ENCODE results near the gene DSE.

Gene DSE

GRCh38 chr6:116450769-116451740, 80.3 kb downstream of the DSE start:
- no peak for DNase-seq

GRCh38 chr6:116451916-116452315, 81.2 kb downstream of the DSE start:
- no peak for DNase-seq

- DNase-seq, result no peak
Observed at GRCh38 chr6:116452531-116452930, 81.8 kb downstream of the DSE start.

- no peak for DNase-seq
Observed at GRCh38 chr6:116456106-116456505, 85.4 kb downstream of the DSE start.

GRCh38 chr6:116456927-116457326, 86.2 kb downstream of the DSE start:
- no peak for DNase-seq

GRCh38 chr6:116458264-116458663, 87.5 kb downstream of the DSE start:
- DNase-seq, result no peak

GRCh38 chr6:116459927-116460326, 89.2 kb downstream of the DSE start:
- no peak for DNase-seq

GRCh38 chr6:116461331-116461931, 90.7 kb downstream of the DSE start, which contains the start of gene CALHM6:
Gene CALHM6 (plus strand): TSS chr6:116461375. CDS start chr6:116461930, 555 bp downstream.
- no peak for DNase-seq

GRCh38 chr6:116461932-116462885, 91.5 kb downstream of the DSE start:
- DNase-seq, result no peak

GRCh38 chr6:116463301-116463700, 92.6 kb downstream of the DSE start:
- no peak for DNase-seq

GRCh38 chr6:116465246-116465645, 94.5 kb downstream of the DSE start:
- DNase-seq, result no peak

GRCh38 chr6:116467096-116467495, 96.3 kb downstream of the DSE start:
- DNase-seq, result no peak

GRCh38 chr6:116467514-116467913, 96.8 kb downstream of the DSE start:
- no peak for DNase-seq

GRCh38 chr6:116468293-116468692, 97.5 kb downstream of the DSE start:
- no peak for DNase-seq

- no peak for DNase-seq
Observed at GRCh38 chr6:116471531-116471930, 100.8 kb downstream of the DSE start.

GRCh38 chr6:116472706-116473105, 102.0 kb downstream of the DSE start:
- no peak for DNase-seq

GRCh38 chr6:116475141-116475540, 104.4 kb downstream of the DSE start:
- DNase-seq, result no peak

GRCh38 chr6:116476002-116476678, 105.4 kb downstream of the DSE start:
- DNase-seq, result no peak

GRCh38 chr6:116482780-116483179, 112.0 kb downstream of the DSE start:
- no peak for DNase-seq

- no peak for DNase-seq
Observed at GRCh38 chr6:116483616-116484015, 112.9 kb downstream of the DSE start.

GRCh38 chr6:116485559-116486184, 114.9 kb downstream of the DSE start:
- no peak for DNase-seq

Data from cerebellar nuclear complex (tissue), 1 donor.